ENCODE results near the gene KCTD15.

KCTD15 gene

GRCh38 chr19:33771384-33772101 lies 25.1 kb upstream of the KCTD15 start:
- TF ChIP-seq CTCF (IDR thresholded peaks at IDR 0.05) (peak; percentile 86), ZFX (IDR thresholded peaks at IDR 0.05; ENCODE audit: borderline replicate concordance) (no peak)
- H3K27ac ChIP-seq, result no peak overlapping the region

GRCh38 chr19:33772102-33772857 lies 24.4 kb upstream of the KCTD15 start:
- TF ChIP-seq CTCF (IDR thresholded peaks at IDR 0.05) (no peak), ZFX (IDR thresholded peaks at IDR 0.05; ENCODE audit: borderline replicate concordance) (no peak)
- no peak overlapping the region for H3K27ac ChIP-seq

- TF ChIP-seq CTCF (IDR thresholded peaks at IDR 0.05) (no peak), ZFX (IDR thresholded peaks at IDR 0.05; ENCODE audit: borderline replicate concordance) (no peak)
- no peak overlapping the region for H3K27ac ChIP-seq
Measured at GRCh38 chr19:33772858-33773180, 23.9 kb upstream of the KCTD15 start.

GRCh38 chr19:33773704-33774624 lies 22.7 kb upstream of the KCTD15 start:
- no peak for TF ChIP-seq CTCF (IDR thresholded peaks at IDR 0.05)
- no peak for TF ChIP-seq ZFX (IDR thresholded peaks at IDR 0.05; ENCODE audit: borderline replicate concordance)
- no peak overlapping the region for H3K27ac ChIP-seq

GRCh38 chr19:33774751-33775150 lies 21.9 kb upstream of the KCTD15 start:
- TF ChIP-seq CTCF (IDR thresholded peaks at IDR 0.05) (no peak), ZFX (IDR thresholded peaks at IDR 0.05; ENCODE audit: borderline replicate concordance) (no peak)

GRCh38 chr19:33775731-33776487 lies 20.8 kb upstream of the KCTD15 start:
- no peak overlapping the region for H3K27ac ChIP-seq
- TF ChIP-seq CTCF (IDR thresholded peaks at IDR 0.05) (no peak), ZFX (IDR thresholded peaks at IDR 0.05; ENCODE audit: borderline replicate concordance) (no peak)

More at GRCh38 chr19:33774751-33775150, 21.9 kb upstream of the KCTD15 start:
- H3K27ac ChIP-seq, result no peak overlapping the region
